ENCODE results near the gene MYBL2.
A peak's percentile ranks its signal among the peaks of the same experiment; 100 is the strongest.

The MYBL2 gene

GRCh38 chr20:43699941-43700565 lies 33.1 kb downstream of the MYBL2 start:
- H3K4me1 Mint-ChIP-seq = peaks cover 12% of the 10 kb centered on the region
- H3K27me3 Mint-ChIP-seq = no peaks in the 10 kb centered on the region
- no peaks in the 10 kb centered on the region for H3K9me3 Mint-ChIP-seq
- no peak overlapping the region for H3K4me3 Mint-ChIP-seq
- CTCF ChIA-PET = no interaction called here
- H3K27ac Mint-ChIP-seq = no peak overlapping the region
- peaks cover 44% of the 10 kb centered on the region for H3K36me3 Mint-ChIP-seq
- DNase-seq = no peak

- Mint-ChIP-seq H3K36me3 (peaks cover 43% of the 10 kb centered on the region), H3K4me3 (no peak overlapping the region), H3K27ac (no peak overlapping the region), H3K27me3 (no peaks in the 10 kb centered on the region), H3K4me1 (peaks cover 12% of the 10 kb centered on the region), H3K9me3 (no peaks in the 10 kb centered on the region)
- no peak for DNase-seq
- CTCF ChIA-PET = no interaction called here
These were observed 33.7 kb downstream of the MYBL2 start for GRCh38 chr20:43700627-43701026.

GRCh38 chr20:43702502-43702901 lies 35.6 kb downstream of the MYBL2 start:
- peaks cover 48% of the 10 kb centered on the region for H3K36me3 Mint-ChIP-seq
- CTCF ChIA-PET = no interaction called here
- peaks cover 12% of the 10 kb centered on the region for H3K4me1 Mint-ChIP-seq

GRCh38 chr20:43710370-43711044 lies 43.6 kb downstream of the MYBL2 start:
- Mint-ChIP-seq H3K27me3 (no peaks in the 10 kb centered on the region), H3K9me3 (no peaks in the 10 kb centered on the region), H3K36me3 (peaks cover 37% of the 10 kb centered on the region), H3K27ac (no peak overlapping the region), H3K4me1 (no peaks in the 10 kb centered on the region), H3K4me3 (no peak overlapping the region)
- CTCF ChIA-PET = no interaction called here
- no peak for DNase-seq

More at GRCh38 chr20:43702502-43702901, 35.6 kb downstream of the MYBL2 start:
- H3K27ac Mint-ChIP-seq = no peak overlapping the region
- no peaks in the 10 kb centered on the region for H3K9me3 Mint-ChIP-seq
- H3K4me3 Mint-ChIP-seq = no peak overlapping the region
- no peak for DNase-seq
- H3K27me3 Mint-ChIP-seq = no peaks in the 10 kb centered on the region

GRCh38 chr20:43711098-43711654 lies 44.3 kb downstream of the MYBL2 start:
- H3K9me3 Mint-ChIP-seq = no peaks in the 10 kb centered on the region
- H3K36me3 Mint-ChIP-seq = peaks cover 36% of the 10 kb centered on the region
- H3K4me3 Mint-ChIP-seq = no peak overlapping the region
- CTCF ChIA-PET = no interaction called here
- H3K27ac Mint-ChIP-seq = peak overlapping the region; percentile 49
- no peaks in the 10 kb centered on the region for H3K27me3 Mint-ChIP-seq
- no peak for DNase-seq
- no peaks in the 10 kb centered on the region for H3K4me1 Mint-ChIP-seq

- CTCF ChIA-PET = interaction anchor here (1.1 kb wide), 1 partner anchor 27 kb away, joined by 3 read pairs; no protein-coding TSS in a partner anchor
- Mint-ChIP-seq H3K27ac (no peak overlapping the region), H3K4me1 (peaks cover 8% of the 10 kb centered on the region), H3K9me3 (no peaks in the 10 kb centered on the region), H3K27me3 (no peaks in the 10 kb centered on the region), H3K4me3 (no peak overlapping the region), H3K36me3 (peaks cover 25% of the 10 kb centered on the region)
- no peak for DNase-seq
These were observed 48.1 kb downstream of the MYBL2 start for GRCh38 chr20:43715044-43715443.

GRCh38 chr20:43715511-43715910 lies 48.6 kb downstream of the MYBL2 start:
- Mint-ChIP-seq H3K4me1 (peaks cover 8% of the 10 kb centered on the region), H3K9me3 (no peaks in the 10 kb centered on the region), H3K36me3 (peaks cover 25% of the 10 kb centered on the region), H3K27ac (no peak overlapping the region), H3K4me3 (no peak overlapping the region), H3K27me3 (no peaks in the 10 kb centered on the region)
- no peak for DNase-seq
- CTCF ChIA-PET = no interaction called here

- Mint-ChIP-seq H3K4me3 (no peak overlapping the region), H3K36me3 (peaks cover 24% of the 10 kb centered on the region), H3K27me3 (no peaks in the 10 kb centered on the region), H3K27ac (no peak overlapping the region), H3K9me3 (no peaks in the 10 kb centered on the region), H3K4me1 (peaks cover 11% of the 10 kb centered on the region)
- CTCF ChIA-PET = no interaction called here
- no peak for DNase-seq
These were observed 49.2 kb downstream of the MYBL2 start for GRCh38 chr20:43716123-43716522.

- peaks cover 16% of the 10 kb centered on the region for H3K4me1 Mint-ChIP-seq
- peaks cover 18% of the 10 kb centered on the region for H3K36me3 Mint-ChIP-seq
- H3K27me3 Mint-ChIP-seq = no peaks in the 10 kb centered on the region
- no peak overlapping the region for H3K27ac Mint-ChIP-seq
- no peak overlapping the region for H3K4me3 Mint-ChIP-seq
- CTCF ChIA-PET = interaction anchor here (1.0 to 1.1 kb wide), 2 partner anchors 10 to 183 kb away, joined by 3 to 4 read pairs; no protein-coding TSS in a partner anchor
- no peak for DNase-seq
- no peaks in the 10 kb centered on the region for H3K9me3 Mint-ChIP-seq
These were observed 50.1 kb downstream of the MYBL2 start for GRCh38 chr20:43716757-43717615.

- no peaks in the 10 kb centered on the region for H3K27me3 Mint-ChIP-seq
- peaks cover 22% of the 10 kb centered on the region for H3K4me1 Mint-ChIP-seq
- H3K4me3 Mint-ChIP-seq = no peak overlapping the region
- H3K27ac Mint-ChIP-seq = no peak overlapping the region
- no peaks in the 10 kb centered on the region for H3K9me3 Mint-ChIP-seq
- no peak for DNase-seq
- peaks cover 16% of the 10 kb centered on the region for H3K36me3 Mint-ChIP-seq
- CTCF ChIA-PET = interaction anchor here (1.0 to 1.6 kb wide), 3 partner anchors 10 to 362 kb away, joined by 3 to 5 read pairs (median 4); no protein-coding TSS in a partner anchor
These were observed 50.7 kb downstream of the MYBL2 start for GRCh38 chr20:43717616-43717995.

- Mint-ChIP-seq H3K9me3 (no peaks in the 10 kb centered on the region), H3K27ac (no peak overlapping the region), H3K36me3 (peaks cover 11% of the 10 kb centered on the region), H3K27me3 (no peaks in the 10 kb centered on the region), H3K4me3 (no peak overlapping the region), H3K4me1 (peaks cover 25% of the 10 kb centered on the region)
- CTCF ChIA-PET = interaction anchor here (0.9 to 1.1 kb wide), 2 partner anchors 15 to 362 kb away, joined by 3 read pairs; no protein-coding TSS in a partner anchor
- no peak for DNase-seq
These were observed 53.1 kb downstream of the MYBL2 start for GRCh38 chr20:43720007-43720406.

GRCh38 chr20:43721097-43721428 lies 54.1 kb downstream of the MYBL2 start:
- CTCF ChIA-PET = interaction anchor here (0.7 to 1.6 kb wide), 2 partner anchors 28 to 360 kb away, joined by 3 to 7 read pairs; no protein-coding TSS in a partner anchor
- H3K9me3 Mint-ChIP-seq = no peaks in the 10 kb centered on the region
- peaks cover 10% of the 10 kb centered on the region for H3K36me3 Mint-ChIP-seq
- no peak overlapping the region for H3K27ac Mint-ChIP-seq
- H3K4me3 Mint-ChIP-seq = no peak overlapping the region
- DNase-seq = no peak
- no peaks in the 10 kb centered on the region for H3K27me3 Mint-ChIP-seq
- H3K4me1 Mint-ChIP-seq = peaks cover 25% of the 10 kb centered on the region

GRCh38 chr20:43721429-43722152 lies 54.7 kb downstream of the MYBL2 start:
- Mint-ChIP-seq H3K27me3 (no peaks in the 10 kb centered on the region), H3K4me1 (peaks cover 25% of the 10 kb centered on the region), H3K36me3 (peaks cover 8% of the 10 kb centered on the region), H3K4me3 (peak overlapping the region; percentile 45), H3K27ac (peak overlapping the region; percentile 75), H3K9me3 (no peaks in the 10 kb centered on the region)
- CTCF ChIA-PET = interaction anchor here (0.7 to 1.6 kb wide), 3 partner anchors 13 to 359 kb away, joined by 3 to 7 read pairs (median 3); no protein-coding TSS in a partner anchor
- DNase-seq = no peak
